ENCODE data around the gene MRPL33.

Gene MRPL33

DNA sequence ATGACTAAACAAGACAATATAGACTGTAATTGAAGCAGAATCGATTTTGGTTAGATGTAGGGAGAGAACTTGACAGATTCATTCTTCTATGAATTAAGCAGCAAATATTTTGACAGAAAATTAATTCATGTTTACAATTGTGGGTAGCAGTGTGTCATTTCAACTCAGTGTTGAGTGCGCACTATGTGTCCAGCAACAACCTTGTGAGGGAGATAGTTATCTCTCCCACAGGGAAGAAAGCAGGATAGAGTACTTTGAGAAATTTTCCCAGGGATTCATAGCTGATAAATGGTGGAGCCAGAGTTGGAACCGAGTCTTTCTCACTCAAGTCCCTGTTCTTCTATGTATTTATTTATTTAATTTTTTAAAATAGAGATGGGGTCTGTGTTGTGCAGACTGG is 5.2 kb downstream of the MRPL33 start:
- DNase-seq (ENCODE audit: low read depth): no peak

DNA sequence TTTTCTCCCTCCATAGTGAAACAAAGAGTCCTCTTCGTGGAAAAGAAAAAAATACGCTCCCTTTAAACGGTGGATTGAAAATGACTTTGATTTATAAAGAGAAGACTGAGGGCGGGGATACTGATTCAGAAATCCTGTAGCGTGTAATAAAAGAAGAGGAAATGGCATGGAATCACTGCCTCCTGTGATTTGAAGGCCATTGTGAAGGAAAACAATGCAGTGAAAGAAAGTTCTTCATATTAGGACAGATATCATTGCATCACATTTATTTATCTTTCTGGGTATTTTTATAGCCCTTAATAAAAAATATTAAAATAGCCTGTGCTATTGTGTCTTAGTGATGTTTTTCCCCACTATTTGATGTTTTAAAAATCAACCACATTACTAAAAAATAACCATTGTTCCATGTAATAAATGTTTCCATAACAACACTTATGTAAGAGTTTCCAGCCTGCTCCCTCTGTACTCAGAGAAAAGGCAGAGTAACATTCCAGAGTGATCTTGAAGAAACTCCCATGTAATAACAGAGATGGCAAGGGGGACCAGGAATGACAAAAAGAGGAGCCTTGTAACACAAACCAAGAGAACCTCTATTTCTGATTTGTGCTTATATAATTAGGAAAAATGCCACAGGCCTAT is 8.0 kb downstream of the MRPL33 start:
- DNase-seq (ENCODE audit: low read depth): no peak

DNA sequence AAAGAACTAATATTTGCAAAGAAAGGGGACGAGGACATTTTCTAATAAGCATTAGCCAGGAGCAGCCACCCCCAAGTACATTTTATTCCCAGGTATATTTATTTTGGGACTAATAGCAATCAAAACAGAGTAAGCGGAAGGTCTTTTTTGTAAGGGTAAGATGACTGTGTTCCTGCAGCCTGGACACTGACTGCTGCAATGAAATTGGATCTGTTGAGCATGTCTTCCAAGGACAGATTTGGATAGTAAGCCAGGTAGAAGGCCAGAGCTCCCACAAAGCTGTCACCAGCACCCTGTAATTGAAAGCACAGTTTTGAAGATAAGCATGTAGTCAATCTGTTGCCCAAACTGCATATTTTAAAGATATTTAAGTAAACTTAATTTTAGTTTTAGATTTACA is 10.0 kb downstream of the MRPL33 start:
- DNase-seq (ENCODE audit: low read depth): no peak

DNA sequence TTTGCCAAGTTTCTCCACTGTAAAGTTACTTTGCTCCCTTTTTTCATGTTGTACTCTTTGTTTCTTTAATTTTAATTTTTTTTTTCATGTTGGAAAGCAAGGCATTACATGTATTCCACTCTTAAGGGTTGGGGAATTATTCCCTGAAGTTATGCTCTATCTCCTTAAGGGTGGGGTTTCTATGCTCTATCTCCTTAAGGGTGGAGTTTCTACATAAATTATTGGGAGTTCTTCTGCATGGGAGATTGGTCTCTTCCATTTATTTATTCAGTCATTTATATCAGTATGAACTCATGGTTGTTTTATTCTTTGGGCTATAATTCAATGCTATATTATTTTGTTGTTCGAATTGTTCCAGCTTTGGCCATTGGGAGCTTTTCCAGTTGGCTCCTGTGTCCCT is 11.2 kb downstream of the MRPL33 start:
- no peak for DNase-seq (ENCODE audit: low read depth)

DNA sequence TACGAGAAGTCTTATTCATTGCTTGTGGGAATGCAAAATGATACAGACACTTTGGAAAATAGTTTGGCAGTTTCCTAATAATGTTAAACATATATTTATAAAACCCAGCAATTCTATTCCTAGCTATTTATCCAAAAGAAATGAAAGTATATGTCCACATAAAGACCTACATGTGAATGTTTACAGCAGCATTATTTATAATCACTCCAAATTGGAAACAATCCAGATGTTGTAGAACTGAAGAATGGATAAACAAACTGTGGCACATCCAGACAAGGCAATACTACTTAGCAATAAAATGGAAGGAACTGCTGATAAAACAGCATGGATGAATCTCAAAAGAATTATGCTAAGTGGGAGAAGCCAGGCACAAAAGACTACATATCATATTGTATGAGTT is 19.3 kb downstream of the MRPL33 start:
- no peak for DNase-seq (ENCODE audit: low read depth)

DNA sequence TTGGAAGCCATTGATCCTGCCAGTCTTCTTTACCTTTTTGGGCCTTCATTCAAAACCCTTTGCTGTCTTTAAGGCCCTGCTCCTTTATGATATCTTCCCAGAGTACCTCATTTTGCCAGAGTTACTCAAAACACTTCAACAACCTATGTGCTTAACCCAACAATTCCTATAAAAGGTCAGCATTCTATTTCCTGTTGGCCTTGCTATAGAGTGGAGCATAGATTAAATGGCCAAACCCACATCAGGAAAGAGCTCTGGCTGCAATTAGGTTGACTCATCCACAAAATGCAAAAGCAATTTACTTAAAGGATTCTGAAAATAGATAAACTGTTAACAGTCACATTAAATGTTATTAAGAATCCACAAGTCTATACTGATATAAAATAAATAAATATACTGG is 21.2 kb downstream of the MRPL33 start:
- DNase-seq (ENCODE audit: low read depth): no peak

DNA sequence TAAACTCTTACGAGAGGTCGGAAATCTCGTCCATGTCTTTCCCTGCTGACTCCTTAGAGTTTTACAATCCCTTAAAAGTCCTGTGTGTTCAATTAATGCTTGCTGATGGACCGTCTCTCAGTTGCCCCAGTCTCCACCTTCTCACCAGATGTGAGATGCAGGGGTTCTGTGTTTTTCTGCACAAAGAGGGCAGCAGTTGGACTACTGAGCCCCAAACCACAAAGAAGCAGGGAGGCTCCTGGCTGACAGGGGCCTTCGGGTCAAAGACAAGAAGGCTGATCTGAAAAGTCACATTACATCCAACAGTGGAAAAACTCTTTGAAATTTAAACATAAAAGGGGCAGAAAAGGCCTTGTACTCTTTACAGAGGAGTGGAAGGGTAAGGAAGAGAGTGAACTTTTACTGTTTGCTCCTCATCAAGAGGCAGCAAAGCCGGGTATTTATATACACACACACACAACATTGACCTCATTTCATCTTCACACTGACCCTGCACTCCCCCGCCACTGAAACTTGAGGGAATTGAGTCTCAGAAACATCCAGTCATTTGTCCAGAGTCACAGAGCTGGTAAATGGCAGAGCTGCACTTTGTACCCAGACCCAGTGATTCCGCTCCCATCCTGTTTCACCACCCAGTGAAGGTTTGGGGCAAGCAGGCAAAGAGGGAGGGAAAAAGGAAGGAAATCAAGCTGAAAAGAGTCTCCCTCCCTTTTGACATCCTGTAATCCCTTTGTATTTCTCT is 23.7 kb downstream of the MRPL33 start:
- DNase-seq (ENCODE audit: low read depth): no peak

DNA sequence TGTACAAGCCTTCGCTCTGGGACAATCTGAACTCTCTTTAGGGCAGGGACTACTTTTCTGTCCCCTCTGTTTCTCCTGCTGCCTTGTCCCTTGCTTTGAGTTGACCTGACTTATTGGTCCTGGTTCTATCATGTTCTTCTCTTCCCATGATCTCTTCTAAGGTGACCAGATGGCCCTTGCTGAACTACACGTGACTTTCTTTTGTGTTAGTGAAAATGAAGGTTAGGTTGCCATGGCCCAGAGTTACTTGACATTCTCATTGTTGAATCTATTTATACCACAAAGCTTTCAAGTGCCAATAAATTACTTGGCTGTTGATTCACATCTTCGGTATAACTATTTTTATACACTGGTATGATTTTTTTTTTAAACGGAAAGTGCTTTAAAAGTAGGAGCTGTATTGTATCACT is 24.4 kb downstream of the MRPL33 start:
- DNase-seq (ENCODE audit: low read depth): no peak

DNA sequence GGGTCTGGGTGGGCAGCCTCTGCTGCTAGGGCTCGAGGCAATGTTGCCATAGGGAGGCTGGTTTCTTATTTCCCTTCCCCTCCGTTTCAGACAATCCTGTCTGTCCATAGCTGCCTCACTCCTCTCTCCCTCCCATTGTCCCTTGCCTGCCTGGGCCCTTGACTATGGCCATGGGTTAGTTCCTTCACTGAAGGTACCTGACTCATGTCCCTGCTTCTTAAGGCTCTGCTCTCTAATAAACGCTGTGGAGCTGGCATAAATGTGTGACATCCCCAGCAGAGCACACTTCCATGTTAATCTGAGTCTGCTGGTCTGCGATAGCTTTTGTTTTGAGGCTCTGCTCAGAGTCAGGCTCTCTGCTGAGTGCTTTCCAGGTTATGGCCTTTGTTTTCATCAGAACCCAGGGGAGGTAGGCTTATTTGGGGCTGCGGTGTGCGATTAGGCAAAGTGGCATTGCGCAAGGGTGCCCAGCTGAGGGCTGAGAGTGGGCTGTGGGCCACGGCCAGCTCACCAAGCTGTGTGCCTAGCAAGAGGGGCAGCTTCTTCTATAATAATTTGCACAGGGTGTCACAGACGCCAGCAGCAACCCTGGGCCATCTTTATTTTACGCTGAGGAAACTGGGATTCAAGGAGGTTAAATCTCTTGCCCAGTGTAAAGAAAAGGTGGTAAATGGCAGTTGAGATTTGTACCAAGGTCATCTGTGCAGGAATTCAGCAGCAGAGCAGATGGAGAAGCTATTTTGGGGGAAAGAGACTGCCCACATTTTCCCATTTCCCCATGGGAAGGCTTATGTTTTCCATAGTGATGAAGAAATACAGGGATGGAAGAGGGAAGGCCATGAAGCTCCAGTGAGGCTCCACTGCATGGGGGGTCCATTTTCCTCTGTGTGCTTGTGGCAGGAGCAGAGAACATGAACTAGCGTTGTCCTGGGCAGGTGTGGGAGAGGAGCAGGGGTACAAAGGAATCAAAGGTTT is 25.6 kb downstream of the MRPL33 start:
- no peak for DNase-seq (ENCODE audit: low read depth)

DNA sequence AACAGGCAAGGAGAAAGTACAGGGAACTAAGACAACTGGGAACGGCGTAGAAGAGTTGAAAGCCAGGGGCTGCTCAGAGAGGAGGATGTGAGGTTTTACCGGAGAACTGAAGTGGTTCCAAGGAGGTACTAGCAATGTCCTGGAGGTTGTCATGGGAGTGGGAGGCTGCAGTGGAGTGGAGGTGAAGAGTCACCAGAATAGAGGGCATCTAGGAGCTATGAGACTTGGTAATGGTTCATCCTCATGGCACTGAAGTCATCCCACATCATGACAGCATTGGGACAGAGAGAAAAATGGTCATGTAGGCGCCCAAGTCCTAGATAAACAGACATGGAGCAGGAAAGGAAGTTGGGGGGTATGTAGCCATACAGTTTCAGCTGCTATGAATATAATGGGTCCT is 26.3 kb downstream of the MRPL33 start:
- no peak for DNase-seq (ENCODE audit: low read depth)

DNA sequence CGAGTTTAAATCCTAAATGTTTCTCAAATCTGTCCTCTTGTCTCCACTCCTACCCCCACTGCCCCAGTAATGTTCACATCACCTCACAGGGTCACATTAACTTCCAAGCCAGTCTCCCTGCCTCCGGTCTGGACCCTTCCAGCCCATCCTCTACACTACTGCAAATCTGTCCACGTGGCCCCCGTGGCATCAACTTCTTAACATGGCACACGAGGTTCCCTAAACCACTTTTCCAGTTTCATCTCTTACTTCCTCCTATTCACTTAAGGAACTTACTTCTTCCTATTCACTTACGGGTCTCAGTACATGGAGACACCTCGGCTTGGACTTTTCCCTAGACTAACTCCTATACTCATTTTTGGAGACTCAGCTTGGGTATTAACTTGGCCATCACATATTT is 27.0 kb downstream of the MRPL33 start:
- no peak for DNase-seq (ENCODE audit: low read depth)

DNA sequence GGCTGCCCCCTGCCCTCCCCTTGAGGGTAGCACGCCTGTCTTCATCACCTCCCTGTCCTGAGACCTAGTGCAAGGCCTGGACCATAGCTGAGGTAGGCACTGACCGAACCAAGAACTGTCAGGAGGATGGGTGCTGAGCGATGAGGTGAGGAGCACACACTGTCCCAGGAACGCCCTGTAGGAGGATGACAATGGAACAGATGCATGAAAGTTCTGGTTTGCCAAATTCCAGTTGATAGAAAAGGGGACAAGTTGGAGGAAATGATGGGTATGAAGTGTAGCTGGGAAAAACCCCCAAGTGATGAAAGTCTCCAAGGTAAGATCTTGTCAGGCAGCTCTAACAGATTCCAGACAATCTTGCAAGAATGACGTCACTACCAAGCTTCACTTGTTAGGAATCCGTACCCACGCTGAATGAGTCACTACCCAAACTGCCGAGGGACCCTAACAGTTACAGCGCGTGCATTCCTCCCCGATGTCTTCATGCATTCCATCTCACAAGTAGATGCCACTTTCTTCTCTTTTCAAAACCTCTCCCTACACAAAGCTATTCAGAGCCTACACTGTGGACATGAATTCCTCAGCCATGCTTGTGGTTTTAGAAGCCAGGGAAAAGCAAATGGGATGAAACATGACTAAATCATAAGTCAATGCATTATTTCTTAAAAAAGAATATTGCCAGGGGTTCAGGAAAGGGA is 27.6 kb downstream of the MRPL33 start:
- DNase-seq (ENCODE audit: low read depth): no peak

DNA sequence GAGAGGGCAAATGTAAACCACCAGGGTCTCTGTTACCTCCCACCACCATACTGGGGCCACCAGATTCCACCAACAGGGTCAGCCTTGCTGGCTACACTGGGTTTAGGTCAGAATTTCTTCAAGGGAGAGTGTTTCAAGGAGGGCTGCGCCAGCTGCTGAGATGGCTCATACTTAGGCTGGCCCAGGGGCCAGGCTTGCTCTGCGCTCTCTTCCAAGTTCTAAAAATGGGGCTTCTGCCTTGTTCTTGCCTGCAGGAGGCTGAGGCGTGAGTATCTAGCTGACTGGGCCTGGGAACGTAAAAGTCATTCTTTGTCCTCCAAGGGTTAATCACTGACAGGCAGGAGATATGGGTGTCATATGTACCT is 28.1 kb downstream of the MRPL33 start:
- DNase-seq (ENCODE audit: low read depth): no peak

DNA sequence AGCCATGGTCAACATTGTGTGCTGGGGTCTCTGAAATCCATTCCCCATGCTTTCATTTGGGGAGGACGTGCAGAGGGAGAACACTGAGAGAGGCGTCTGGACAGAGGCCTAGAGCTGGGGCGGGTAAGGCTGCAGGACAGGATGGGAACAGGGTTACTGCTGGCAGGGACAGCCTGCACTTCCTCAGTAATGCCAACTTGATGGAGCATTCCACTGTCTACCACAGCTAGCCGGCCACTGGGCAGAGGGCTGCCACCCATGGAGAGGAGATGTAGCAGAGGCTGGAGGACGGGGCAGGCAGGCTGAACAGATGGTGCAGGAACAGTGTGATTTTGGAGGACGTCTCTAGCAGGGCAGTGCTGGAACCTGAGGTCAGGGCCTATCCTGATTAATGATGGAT is 29.3 kb downstream of the MRPL33 start:
- DNase-seq (ENCODE audit: low read depth): no peak

DNA sequence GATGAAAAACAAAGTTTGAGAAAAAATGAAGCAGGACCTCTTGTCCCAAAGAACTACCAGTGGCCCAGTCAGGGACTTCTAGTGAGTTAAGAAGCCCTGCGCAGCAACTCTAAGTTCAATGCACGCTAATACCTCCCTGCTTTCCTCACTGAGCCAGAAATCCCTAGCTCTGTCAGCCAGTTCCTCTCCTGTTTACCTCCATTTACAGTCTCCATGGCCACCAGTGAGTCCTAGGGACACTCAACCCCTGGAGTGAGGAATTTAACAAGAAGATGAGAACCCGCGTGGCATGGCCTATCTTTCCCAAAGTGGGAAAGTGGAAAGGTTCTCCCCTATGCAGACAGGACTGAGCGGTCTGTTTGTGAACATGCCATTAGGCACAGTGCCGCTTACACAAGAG is 31.0 kb downstream of the MRPL33 start:
- DNase-seq (ENCODE audit: low read depth): no peak

DNA sequence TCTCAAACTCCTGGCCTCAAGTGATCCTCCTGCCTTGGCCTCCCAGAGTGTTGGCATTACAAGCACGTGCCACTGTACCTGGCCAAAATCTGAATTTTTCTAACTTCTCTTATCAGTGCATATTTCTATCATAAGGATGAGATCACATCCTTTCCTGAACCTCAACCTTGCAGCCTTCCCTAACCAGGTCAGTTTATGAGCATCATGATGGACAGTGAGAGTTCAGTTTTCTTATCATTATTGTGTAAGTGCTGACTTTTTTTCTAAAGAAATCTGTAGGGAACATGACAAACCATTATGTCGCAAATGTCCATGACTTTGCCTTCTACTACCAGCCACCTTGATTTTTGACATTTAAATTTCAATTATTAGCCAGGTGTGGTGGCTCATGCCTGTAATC is 31.5 kb downstream of the MRPL33 start:
- DNase-seq (ENCODE audit: low read depth): no peak

DNA sequence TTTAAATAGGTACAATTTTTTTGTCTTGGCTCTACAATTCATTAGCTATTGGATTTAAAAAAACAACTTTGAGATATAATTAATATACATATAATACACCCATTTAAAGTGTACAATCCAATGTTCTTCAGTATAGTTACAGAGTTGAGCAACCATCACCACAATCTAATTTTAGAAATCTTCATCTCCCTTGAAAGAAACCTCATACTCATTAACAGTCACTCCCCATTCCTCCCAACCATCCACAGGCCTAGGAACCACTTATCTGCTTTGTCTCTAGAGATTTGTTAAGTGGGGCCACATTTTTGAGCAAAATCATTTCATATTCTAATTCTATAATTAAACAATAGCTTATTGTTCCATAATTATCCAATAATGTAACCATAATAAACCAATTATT is 32.6 kb downstream of the MRPL33 start:
- DNase-seq (ENCODE audit: low read depth): no peak

DNA sequence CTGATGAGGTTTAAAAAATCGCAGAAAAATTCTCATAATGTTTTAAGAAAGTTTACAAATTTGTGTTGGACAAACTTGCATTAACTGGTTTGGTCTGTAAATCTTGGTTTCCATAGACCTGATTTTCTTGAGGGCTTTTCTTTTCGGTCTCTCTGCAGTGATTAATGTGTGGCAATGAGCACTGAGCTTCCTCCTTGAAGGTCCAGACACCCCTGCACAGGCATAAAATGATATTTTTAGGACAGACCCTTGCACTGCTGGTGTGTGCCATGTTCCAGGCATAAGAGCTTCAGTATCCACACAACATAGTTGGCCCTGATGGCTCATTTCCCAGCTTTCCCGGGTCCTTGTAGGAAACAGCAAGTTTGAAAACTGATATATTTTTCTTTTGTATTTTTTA is 33.7 kb downstream of the MRPL33 start:
- no peak for DNase-seq (ENCODE audit: low read depth)

DNA sequence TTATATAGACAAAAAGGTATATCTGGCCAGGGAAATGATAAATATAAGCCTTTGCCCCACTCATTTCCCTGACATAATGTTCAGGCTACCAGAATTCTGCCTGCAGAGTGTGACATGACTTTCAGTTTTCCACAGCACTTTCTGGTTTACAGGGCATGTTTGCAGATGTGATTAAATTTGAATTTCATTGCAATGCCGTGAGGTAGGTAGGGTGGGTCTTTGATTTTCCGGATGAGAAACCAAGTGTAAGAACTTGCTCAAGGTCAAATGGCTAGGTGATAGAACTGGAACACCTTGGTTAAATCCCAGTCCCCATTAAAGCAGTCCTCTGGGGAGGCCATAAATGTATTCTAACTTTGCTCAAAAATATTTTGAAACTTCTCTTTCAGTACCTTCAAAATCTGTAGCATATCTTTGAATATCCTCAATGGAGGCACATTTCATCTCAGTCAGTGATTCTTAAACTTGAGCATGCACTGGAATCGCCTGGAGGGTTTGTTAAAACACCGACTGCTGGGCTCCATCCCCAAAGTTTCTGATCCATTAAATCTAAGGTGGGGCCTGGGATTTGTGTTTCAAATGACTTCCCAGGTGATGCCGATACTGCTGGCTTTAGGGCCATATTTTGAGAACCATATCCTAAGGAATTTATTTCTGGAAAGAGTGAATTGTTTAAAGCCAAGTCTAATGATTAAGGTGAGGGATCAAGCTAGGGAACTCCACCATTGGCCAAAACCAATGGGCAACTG is 35.0 kb downstream of the MRPL33 start:
- DNase-seq (ENCODE audit: low read depth): no peak

DNA sequence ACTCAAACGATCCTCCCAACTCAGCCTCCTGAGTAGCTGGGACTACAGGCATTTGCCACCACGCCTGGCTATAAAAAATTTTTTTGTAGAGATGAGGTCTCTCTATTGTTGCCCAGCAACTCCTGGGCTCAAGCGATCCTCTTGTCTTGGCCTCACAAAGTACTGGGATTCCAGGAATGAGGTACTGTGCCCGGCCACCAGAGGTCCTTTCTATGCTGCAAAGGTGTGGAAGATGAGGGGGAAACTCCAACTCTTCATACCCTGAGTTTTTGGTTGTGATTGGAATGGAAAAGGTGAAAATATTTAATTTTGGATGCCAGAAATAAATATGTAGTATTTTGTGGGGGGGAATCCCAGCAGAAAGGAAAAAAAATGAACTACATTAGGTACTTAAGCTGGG is 36.0 kb downstream of the MRPL33 start:
- no peak for DNase-seq (ENCODE audit: low read depth)

DNA sequence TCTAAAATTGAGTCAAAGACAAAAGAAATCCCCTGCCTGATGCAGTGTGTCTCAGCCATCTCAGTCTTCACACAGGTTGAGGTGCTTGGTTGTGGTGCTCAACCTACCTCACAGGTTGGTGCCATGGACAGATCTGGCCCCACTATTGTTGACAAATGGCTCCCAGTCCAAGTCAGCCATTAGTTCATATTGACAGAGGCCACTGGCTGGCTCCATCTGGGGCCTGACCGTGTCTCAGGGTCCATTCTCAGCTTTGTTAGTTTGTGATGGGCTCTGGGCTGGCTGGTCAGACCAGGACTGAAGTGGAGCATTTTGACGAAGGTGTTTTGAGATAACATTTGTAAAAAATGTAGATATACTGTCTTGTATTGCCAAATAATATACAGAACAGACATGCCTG is 36.9 kb downstream of the MRPL33 start:
- no peak for DNase-seq (ENCODE audit: low read depth)

DNA sequence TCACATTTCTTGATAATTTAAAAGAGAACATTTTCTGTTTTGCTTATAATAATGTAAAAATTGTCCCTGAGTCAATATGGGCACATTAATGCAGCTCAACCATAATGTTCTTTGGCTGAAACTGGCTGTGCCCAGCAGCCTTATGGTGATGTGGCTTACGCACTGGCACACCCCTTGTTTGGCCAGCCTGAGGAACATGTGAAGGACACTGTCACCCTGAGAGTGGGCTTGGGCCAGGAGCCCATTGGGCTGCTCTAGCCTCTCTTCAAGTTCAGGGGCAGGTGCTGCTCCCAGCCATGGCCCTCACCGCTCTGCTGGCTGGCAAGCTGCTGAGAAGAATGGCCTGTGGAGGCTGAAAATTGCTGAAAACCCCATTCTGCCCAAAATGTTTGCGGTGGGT is 37.5 kb downstream of the MRPL33 start:
- DNase-seq (ENCODE audit: low read depth): no peak
